Natural killer cell treated with Interleukin-12 subunit alpha and Interleukin-12 subunit beta and Interleukin-15 and Interleukin-18, amount 100 ng/mL, for 72 hours (primary cell): ENCODE data around the gene IMPA2. TPM values are rescaled to one million over a fixed set of nuclear protein-coding genes. Genes with fewer than 3 reads are reported as not detected.
"Not testable (repeated sequence)": the region's sequence is repeated elsewhere in the genome, so short reads cannot be mapped to it uniquely, and the experiment has no call there.

Experiments
- ATAC-seq, 2 donors: fragments of 150-1000 bp; cut with Tn5 transposase in 1 of 2; sonication (Bioruptor Pico), chemical (Tn5 transposase) in 1 of 2; 2 replicates each; pipeline ENCODE4 v1.10.0; 2021
- DNase-seq: peaks from one replicate; pipeline ENCODE4 v3.0.0; 2022; ENCODE audit warnings: low spot score
- H3K27ac Mint-ChIP-seq, 2 donors: 1 replicate in 1 of 2; 2 replicates in 1 of 2; pipeline ENCODE4 v1.8.0; 2022; ENCODE audit warnings: mixed read lengths in 2 of 2, mild to moderate bottlenecking in 1 of 2, moderate library complexity in 1 of 2
- H3K27me3 Mint-ChIP-seq, 2 donors: 1 replicate in 1 of 2; 2 replicates in 1 of 2; pipeline ENCODE4 v1.8.0; 2022; ENCODE audit warnings: mixed read lengths in 2 of 2
- H3K36me3 Mint-ChIP-seq: one replicate; pipeline ENCODE4 v1.8.0; 2022; ENCODE audit warnings: mixed read lengths
- H3K4me1 Mint-ChIP-seq, 2 donors: 1 replicate in 1 of 2; 2 replicates in 1 of 2; pipeline ENCODE4 v1.8.0; 2022; ENCODE audit warnings: low read depth in 2 of 2, mixed read lengths in 2 of 2, mild to moderate bottlenecking in 1 of 2
- H3K4me3 Mint-ChIP-seq: one replicate; pipeline ENCODE4 v1.8.0; 2022; ENCODE audit warnings: mixed read lengths
- H3K9me3 Mint-ChIP-seq: 2 replicates; pipeline ENCODE4 v1.8.0; 2022; ENCODE audit warnings: mixed read lengths
- total RNA-seq, 2 donors: library from RNA; stranded (reverse); gene quantifications; one replicate each; pipeline ENCODE4 v1.2.3, GENCODE V29; 2022

IMPA2 gene
- 10 to 100 TPM in 1 of 2 donors, 1 to 10 TPM in 1; 8.6 to 12.0 TPM for total RNA-seq

GRCh38 chr18:11981192-11981542 is at the start of gene IMPA2:
Gene IMPA2, plus strand, starts transcription at chr18:11981507. Its CDS starts 163 bp downstream, at chr18:11981670.
- ATAC-seq = no peak
- peaks cover 11 to 12% of the 10 kb centered on the region in 2 donors for H3K4me1 Mint-ChIP-seq
- DNase-seq = peak; percentile 97
- peak within 1 kb of the TSS; percentile 21 to 74 for H3K27ac Mint-ChIP-seq
- no peaks in the 10 kb centered on the region for H3K27me3 Mint-ChIP-seq
- H3K9me3 Mint-ChIP-seq = no peaks in the 10 kb centered on the region
- no peaks in the 10 kb centered on the region for H3K36me3 Mint-ChIP-seq
- H3K4me3 Mint-ChIP-seq = peak within 1 kb of the TSS; percentile 90

GRCh38 chr18:11932393-11932792 is 48.9 kb upstream of the IMPA2 start:
- ATAC-seq = no peak

GRCh38 chr18:11937874-11938478 is 43.3 kb upstream of the IMPA2 start:
- ATAC-seq = peak in 1 of 2 donors; percentile 61
- Mint-ChIP-seq H3K4me3 (no peak overlapping the region), H3K27ac (no peak overlapping the region), H3K36me3 (no peaks in the 10 kb centered on the region), H3K9me3 (no peaks in the 10 kb centered on the region), H3K27me3 (no peaks in the 10 kb centered on the region), H3K4me1 (no peaks in the 10 kb centered on the region)
- peak; percentile 79 for DNase-seq

More at GRCh38 chr18:11932393-11932792, 48.9 kb upstream of the IMPA2 start:
- Mint-ChIP-seq H3K27ac (no peak overlapping the region), H3K27me3 (no peaks in the 10 kb centered on the region), H3K9me3 (no peaks in the 10 kb centered on the region), H3K36me3 (no peaks in the 10 kb centered on the region), H3K4me1 (no peaks in the 10 kb centered on the region), H3K4me3 (no peak overlapping the region)
- DNase-seq = no peak

GRCh38 chr18:11940956-11941355 is 40.4 kb upstream of the IMPA2 start:
- Mint-ChIP-seq H3K9me3 (no peaks in the 10 kb centered on the region), H3K36me3 (no peaks in the 10 kb centered on the region)
- no peak for ATAC-seq

GRCh38 chr18:11943551-11943950 is 37.8 kb upstream of the IMPA2 start:
- Mint-ChIP-seq H3K4me3 (no peak overlapping the region), H3K4me1 (peaks cover 10 to 22% of the 10 kb centered on the region in 2 donors), H3K27me3 (no peaks in the 10 kb centered on the region), H3K36me3 (no peaks in the 10 kb centered on the region), H3K9me3 (no peaks in the 10 kb centered on the region), H3K27ac (no peak overlapping the region)
- ATAC-seq (no peak), DNase-seq (no peak)

More at GRCh38 chr18:11940956-11941355, 40.4 kb upstream of the IMPA2 start:
- Mint-ChIP-seq H3K27ac (no peak overlapping the region), H3K4me1 (peaks cover 0 to 11% of the 10 kb centered on the region in 2 donors), H3K27me3 (no peaks in the 10 kb centered on the region), H3K4me3 (no peak overlapping the region)
- DNase-seq = no peak

- ATAC-seq = no peak
- no peaks in the 10 kb centered on the region for H3K9me3 Mint-ChIP-seq
- no peak overlapping the region for H3K27ac Mint-ChIP-seq
- no peak for DNase-seq
- H3K4me1 Mint-ChIP-seq = peaks cover 10 to 22% of the 10 kb centered on the region in 2 donors
- H3K36me3 Mint-ChIP-seq = no peaks in the 10 kb centered on the region
- no peak overlapping the region for H3K4me3 Mint-ChIP-seq
- H3K27me3 Mint-ChIP-seq = no peaks in the 10 kb centered on the region
Measured at GRCh38 chr18:11944252-11944651, 37.1 kb upstream of the IMPA2 start.

- H3K9me3 Mint-ChIP-seq = no peaks in the 10 kb centered on the region
- H3K27me3 Mint-ChIP-seq = no peaks in the 10 kb centered on the region
- H3K4me1 Mint-ChIP-seq = peaks cover 10 to 22% of the 10 kb centered on the region in 2 donors
- H3K4me3 Mint-ChIP-seq = no peak overlapping the region
- ATAC-seq = no peak
- DNase-seq = no peak
- H3K36me3 Mint-ChIP-seq = no peaks in the 10 kb centered on the region
- H3K27ac Mint-ChIP-seq = no peak overlapping the region
Measured at GRCh38 chr18:11944786-11945185, 36.5 kb upstream of the IMPA2 start.

GRCh38 chr18:11945834-11946659 is 35.3 kb upstream of the IMPA2 start:
- Mint-ChIP-seq H3K4me3 (peak overlapping the region; percentile 38), H3K4me1 (peaks cover 10 to 22% of the 10 kb centered on the region in 2 donors), H3K27ac (peak overlapping the region; percentile 72 to 92)
- not testable (repeated sequence) for H3K27me3 Mint-ChIP-seq, ATAC-seq, DNase-seq, H3K36me3 Mint-ChIP-seq, H3K9me3 Mint-ChIP-seq

- DNase-seq (no peak), ATAC-seq (peak in 1 of 2 donors; percentile 33)
- Mint-ChIP-seq H3K27me3 (no peaks in the 10 kb centered on the region), H3K27ac (peak overlapping the region; percentile 72 to 92), H3K4me3 (peak overlapping the region; percentile 77), H3K36me3 (no peaks in the 10 kb centered on the region), H3K4me1 (peaks cover 10 to 22% of the 10 kb centered on the region in 2 donors), H3K9me3 (no peaks in the 10 kb centered on the region)
Measured at GRCh38 chr18:11946756-11947155, 34.6 kb upstream of the IMPA2 start.

GRCh38 chr18:11947214-11948191 is 33.8 kb upstream of the IMPA2 start:
- Mint-ChIP-seq H3K36me3 (no peaks in the 10 kb centered on the region), H3K9me3 (no peaks in the 10 kb centered on the region), H3K27ac (peak overlapping the region; percentile 72 to 92), H3K4me1 (peaks cover 10 to 22% of the 10 kb centered on the region in 2 donors), H3K27me3 (no peaks in the 10 kb centered on the region), H3K4me3 (peak overlapping the region; percentile 77)
- ATAC-seq (peak; percentile 94), DNase-seq (peak; percentile 88)

GRCh38 chr18:11948852-11949523 is 32.3 kb upstream of the IMPA2 start:
- Mint-ChIP-seq H3K4me1 (peaks cover 10 to 16% of the 10 kb centered on the region in 2 donors), H3K27ac (peak overlapping the region in 1 of 2 donors; percentile 7), H3K27me3 (no peaks in the 10 kb centered on the region), H3K9me3 (no peaks in the 10 kb centered on the region), H3K4me3 (no peak overlapping the region), H3K36me3 (no peaks in the 10 kb centered on the region)
- DNase-seq (no peak), ATAC-seq (no peak)

GRCh38 chr18:11950824-11951223 is 30.5 kb upstream of the IMPA2 start:
- peaks cover 16 to 18% of the 10 kb centered on the region in 2 donors for H3K4me1 Mint-ChIP-seq

GRCh38 chr18:11951390-11951851 is 29.9 kb upstream of the IMPA2 start:
- ATAC-seq (no peak), DNase-seq (no peak)
- Mint-ChIP-seq H3K36me3 (no peaks in the 10 kb centered on the region), H3K4me1 (peaks cover 15 to 17% of the 10 kb centered on the region in 2 donors), H3K9me3 (no peaks in the 10 kb centered on the region), H3K4me3 (no peak overlapping the region), H3K27ac (no peak overlapping the region), H3K27me3 (no peaks in the 10 kb centered on the region)

More at GRCh38 chr18:11950824-11951223, 30.5 kb upstream of the IMPA2 start:
- Mint-ChIP-seq H3K27ac (no peak overlapping the region), H3K36me3 (no peaks in the 10 kb centered on the region), H3K9me3 (no peaks in the 10 kb centered on the region), H3K4me3 (no peak overlapping the region), H3K27me3 (no peaks in the 10 kb centered on the region)
- ATAC-seq = no peak
- DNase-seq = no peak
